NCI-H526 (cell line): Measurements from ENCODE around the gene SEC23A.

Source experiments
- DNase-seq, 2 experiments: peaks; one replicate each; lab custom pipeline; 2025; lab: John Stamatoyannopoulos, UW

SEC23A gene

GRCh38 chr14:38991299-38991698, 111.7 kb downstream of the SEC23A start:
- DNase-seq = no peak

- DNase-seq = no peak
Observed at GRCh38 chr14:38989922-38990546, 113.0 kb downstream of the SEC23A start.

GRCh38 chr14:38987781-38988180, 115.3 kb downstream of the SEC23A start:
- DNase-seq = no peak

- DNase-seq = no peak
Observed at GRCh38 chr14:38982837-38983236, 120.2 kb downstream of the SEC23A start.

- DNase-seq = no peak
Observed at GRCh38 chr14:38982278-38982677, 120.8 kb downstream of the SEC23A start.
